Calu3 (cell line): Measurements from ENCODE around the gene MAP3K10. TPM values are rescaled to one million over a fixed set of nuclear protein-coding genes. Genes with fewer than 3 reads are reported as not detected.
"Not testable (repeated sequence)": the region's sequence is repeated elsewhere in the genome, so short reads cannot be mapped to it uniquely, and the experiment has no call there.

Source experiments
- BruUV-seq: library from RNA; stranded (reverse); fragments of 400-500 nt; replicated peaks from 2 replicates; lab custom pipeline; 2021; lab: Mats Ljungman, UMichigan
- CTCF ChIA-PET: fragments of 300-600 bp; sonication (Branson Sonifier 250); formaldehyde crosslinking; loops from one replicate; lab custom pipeline; 2022; ENCODE audit warnings: antibody characterized with exemption; lab: Charles Lee
- DNase-seq: peaks from one replicate; pipeline ENCODE4 v3.0.0; 2022
- H3K27ac Mint-ChIP-seq: one replicate; pipeline ENCODE4 v1.8.0; 2022; ENCODE audit warnings: mixed read lengths; ENCODE audit not compliant: unreplicated experiment
- H3K27me3 Mint-ChIP-seq: one replicate; pipeline ENCODE4 v1.8.0; 2022; ENCODE audit warnings: mixed read lengths; ENCODE audit not compliant: unreplicated experiment
- H3K36me3 Mint-ChIP-seq: one replicate; pipeline ENCODE4 v1.8.0; 2022; ENCODE audit warnings: mild to moderate bottlenecking, moderate library complexity, mixed read lengths; ENCODE audit not compliant: insufficient read depth, unreplicated experiment
- H3K4me1 Mint-ChIP-seq: one replicate; pipeline ENCODE4 v1.8.0; 2022; ENCODE audit warnings: mild to moderate bottlenecking, low read depth, mixed read lengths; ENCODE audit not compliant: unreplicated experiment
- H3K4me3 Mint-ChIP-seq: one replicate; pipeline ENCODE4 v1.8.0; 2022; ENCODE audit warnings: mild to moderate bottlenecking, low read depth, moderate library complexity, mixed read lengths; ENCODE audit not compliant: unreplicated experiment
- H3K9me3 Mint-ChIP-seq: one replicate; pipeline ENCODE4 v1.8.0; 2022; ENCODE audit warnings: low read depth, mixed read lengths; ENCODE audit not compliant: unreplicated experiment
- CTCF ChIP-seq: fragments of 200-600 bp; IDR thresholded peaks from one replicate; pipeline ENCODE4 v1.8.0; 2022; ENCODE audit warnings: antibody characterized with exemption; ENCODE audit not compliant: unreplicated experiment
- intact Hi-C: fragments of 100-400 bp; cut with micrococcal nuclease; formaldehyde crosslinking; loops from one replicate; pipeline ENCODE4 v1.10.0; 2022; ENCODE audit not compliant: unreplicated experiment
- total RNA-seq: library from RNA; stranded (reverse); gene quantifications from 2 replicates; pipeline ENCODE4 v1.2.3, GENCODE V29; 2022

MAP3K10 gene
- total RNA-seq, 1 experiment from 2014 or later: 30.5 TPM

- BruUV-seq, H3K9me3 Mint-ChIP-seq, H3K4me3 Mint-ChIP-seq, DNase-seq, H3K27ac Mint-ChIP-seq, intact Hi-C loops, H3K36me3 Mint-ChIP-seq, H3K4me1 Mint-ChIP-seq, CTCF ChIA-PET: not testable (repeated sequence)
- peaks cover 13% of the 10 kb centered on the region for H3K27me3 Mint-ChIP-seq
Measured at GRCh38 chr19:40171293-40171692, 19.9 kb upstream of the MAP3K10 start.

GRCh38 chr19:40174092-40174491 lies 17.1 kb upstream of the MAP3K10 start:
- H3K9me3 Mint-ChIP-seq: peaks cover 5% of the 10 kb centered on the region
- no peak for TF ChIP-seq CTCF
- no peaks in the 10 kb centered on the region for H3K4me1 Mint-ChIP-seq
- intact Hi-C loops: no loop called here
- DNase-seq: no peak
- H3K4me3 Mint-ChIP-seq: no peak overlapping the region
- no TSS peak for BruUV-seq
- CTCF ChIA-PET: interaction anchor here (0.7 kb wide), 1 partner anchor 41 kb away, joined by 3 read pairs; no protein-coding TSS in a partner anchor
- H3K27ac Mint-ChIP-seq: no peak overlapping the region
- peaks cover 13% of the 10 kb centered on the region for H3K27me3 Mint-ChIP-seq
- H3K36me3 Mint-ChIP-seq: no peaks in the 10 kb centered on the region

- no peak overlapping the region for H3K27ac Mint-ChIP-seq
- peaks cover 20% of the 10 kb centered on the region for H3K27me3 Mint-ChIP-seq
- no peak for DNase-seq
- intact Hi-C loops: no loop called here
- BruUV-seq: no TSS peak
- peaks cover 5% of the 10 kb centered on the region for H3K9me3 Mint-ChIP-seq
- TF ChIP-seq CTCF: no peak
- no peaks in the 10 kb centered on the region for H3K4me1 Mint-ChIP-seq
- CTCF ChIA-PET: interaction anchor here (0.7 to 0.8 kb wide), 2 partner anchors 16 to 451 kb away, joined by 3 to 4 read pairs; partner anchors contain the start of gene MAP3K10
- H3K36me3 Mint-ChIP-seq: no peaks in the 10 kb centered on the region
- H3K4me3 Mint-ChIP-seq: no peak overlapping the region
Measured at GRCh38 chr19:40175820-40176219, 15.4 kb upstream of the MAP3K10 start.

- no peak for DNase-seq
- no peaks in the 10 kb centered on the region for H3K4me1 Mint-ChIP-seq
- intact Hi-C loops: no loop called here
- no peak overlapping the region for H3K4me3 Mint-ChIP-seq
- BruUV-seq: no TSS peak
- H3K27ac Mint-ChIP-seq: no peak overlapping the region
- H3K27me3 Mint-ChIP-seq: peaks cover 14% of the 10 kb centered on the region
- CTCF ChIA-PET: no interaction called here
- H3K9me3 Mint-ChIP-seq: peaks cover 5% of the 10 kb centered on the region
- TF ChIP-seq CTCF: no peak
- no peaks in the 10 kb centered on the region for H3K36me3 Mint-ChIP-seq
Measured at GRCh38 chr19:40177286-40178070, 13.7 kb upstream of the MAP3K10 start.

GRCh38 chr19:40178756-40179155 lies 12.5 kb upstream of the MAP3K10 start:
- Mint-ChIP-seq H3K4me1 (no peaks in the 10 kb centered on the region), H3K9me3 (peaks cover 5% of the 10 kb centered on the region), H3K4me3 (no peak overlapping the region), H3K27ac (no peak overlapping the region), H3K27me3 (peaks cover 14% of the 10 kb centered on the region), H3K36me3 (no peaks in the 10 kb centered on the region)
- DNase-seq: no peak
- TF ChIP-seq CTCF: no peak
- intact Hi-C loops: no loop called here
- CTCF ChIA-PET: interaction anchor here (0.7 to 0.9 kb wide), 4 partner anchors 12 to 518 kb away, joined by 3 to 8 read pairs (median 6); no protein-coding TSS in a partner anchor
- BruUV-seq: no TSS peak
